ENCODE results near the gene LGMN.

DNA sequence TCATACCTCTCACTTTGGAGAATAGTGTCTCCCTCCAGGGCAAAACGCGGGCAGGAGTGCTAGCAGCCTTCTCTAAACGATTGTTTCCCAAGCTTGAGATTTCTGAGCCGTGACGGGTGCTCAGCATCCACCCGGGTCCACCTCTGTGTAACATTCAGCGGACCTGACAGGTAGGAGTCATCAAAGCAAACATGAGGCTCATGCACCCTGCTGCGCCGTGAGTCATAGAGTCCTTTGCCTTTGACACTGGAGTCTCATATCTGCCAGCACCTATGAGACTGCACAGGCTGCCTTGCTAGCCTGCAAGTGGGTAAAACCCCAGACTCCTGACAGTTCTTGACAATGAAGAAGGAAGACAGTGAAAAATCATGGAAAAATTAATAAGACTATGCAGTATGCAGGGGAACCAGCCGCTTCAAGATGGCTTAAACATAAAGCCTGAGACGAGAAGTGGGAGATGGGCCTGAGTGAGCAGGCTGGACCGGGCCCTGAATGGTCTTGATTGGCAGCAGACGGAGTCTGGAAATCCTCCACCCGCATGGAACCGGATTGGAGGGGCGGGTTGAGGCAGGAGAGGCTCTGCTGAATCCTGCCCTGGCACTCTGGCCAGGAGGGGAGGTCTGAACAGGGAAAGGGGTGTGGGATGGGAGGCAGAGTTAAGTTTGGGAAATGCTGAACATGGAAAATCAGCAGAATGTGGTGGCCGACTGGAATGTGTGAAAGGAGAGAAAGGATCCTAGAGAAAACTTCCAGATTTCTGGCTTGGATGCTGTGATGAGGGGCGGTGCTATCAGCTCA is 54.2 kb downstream of the LGMN start:
- TF ChIP-seq, protein P1, sequence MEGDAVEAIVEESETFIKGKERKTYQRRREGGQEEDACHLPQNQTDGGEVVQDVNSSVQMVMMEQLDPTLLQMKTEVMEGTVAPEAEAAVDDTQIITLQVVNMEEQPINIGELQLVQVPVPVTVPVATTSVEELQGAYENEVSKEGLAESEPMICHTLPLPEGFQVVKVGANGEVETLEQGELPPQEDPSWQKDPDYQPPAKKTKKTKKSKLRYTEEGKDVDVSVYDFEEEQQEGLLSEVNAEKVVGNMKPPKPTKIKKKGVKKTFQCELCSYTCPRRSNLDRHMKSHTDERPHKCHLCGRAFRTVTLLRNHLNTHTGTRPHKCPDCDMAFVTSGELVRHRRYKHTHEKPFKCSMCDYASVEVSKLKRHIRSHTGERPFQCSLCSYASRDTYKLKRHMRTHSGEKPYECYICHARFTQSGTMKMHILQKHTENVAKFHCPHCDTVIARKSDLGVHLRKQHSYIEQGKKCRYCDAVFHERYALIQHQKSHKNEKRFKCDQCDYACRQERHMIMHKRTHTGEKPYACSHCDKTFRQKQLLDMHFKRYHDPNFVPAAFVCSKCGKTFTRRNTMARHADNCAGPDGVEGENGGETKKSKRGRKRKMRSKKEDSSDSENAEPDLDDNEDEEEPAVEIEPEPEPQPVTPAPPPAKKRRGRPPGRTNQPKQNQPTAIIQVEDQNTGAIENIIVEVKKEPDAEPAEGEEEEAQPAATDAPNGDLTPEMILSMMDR (IDR thresholded peaks at IDR 0.05): no peak
- no peak for TF ChIP-seq TEAD4 (IDR thresholded peaks at IDR 0.05; ENCODE audit: borderline replicate concordance, insufficient read depth)
- TF ChIP-seq NFIC (IDR thresholded peaks at IDR 0.05; ENCODE audit: borderline replicate concordance): no peak
- TF ChIP-seq, protein P2, sequence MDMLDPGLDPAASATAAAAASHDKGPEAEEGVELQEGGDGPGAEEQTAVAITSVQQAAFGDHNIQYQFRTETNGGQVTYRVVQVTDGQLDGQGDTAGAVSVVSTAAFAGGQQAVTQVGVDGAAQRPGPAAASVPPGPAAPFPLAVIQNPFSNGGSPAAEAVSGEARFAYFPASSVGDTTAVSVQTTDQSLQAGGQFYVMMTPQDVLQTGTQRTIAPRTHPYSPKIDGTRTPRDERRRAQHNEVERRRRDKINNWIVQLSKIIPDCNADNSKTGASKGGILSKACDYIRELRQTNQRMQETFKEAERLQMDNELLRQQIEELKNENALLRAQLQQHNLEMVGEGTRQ (IDR thresholded peaks at IDR 0.05; ENCODE audit: borderline replicate concordance, low read depth, low read length): no peak
- TF ChIP-seq GATA2 (CRISPR knock-in tag; IDR thresholded peaks at IDR 0.05): no peak
- TF ChIP-seq GABPA (IDR thresholded peaks at IDR 0.05; ENCODE audit: low read depth): no peak
- no peak for TF ChIP-seq RFX5 (IDR thresholded peaks at IDR 0.05; ENCODE audit: low read length)
